ENCODE measurements around the gene NEUROG2. TPM values are rescaled to one million over a fixed set of nuclear protein-coding genes. Genes with fewer than 3 reads are reported as not detected.
A peak's percentile ranks its signal among the peaks of the same experiment; 100 is the strongest.

NEUROG2 gene
- total and polyA plus RNA-seq, 2 of the 8 experiments (the other 6 are each of a cell fraction or from before 2014, with no cell fraction given) = 0.03 TPM; not detected in 1

GRCh38 chr4:112523008-112523721 is 7.2 kb upstream of the NEUROG2 start (continued):
- TF ChIP-seq NRF1 (IDR thresholded peaks at IDR 0.05; ENCODE audit: low read depth, low read length) (0 out of 2 replicates have a peak, but pooled peaks have one; percentile 12), SUZ12 (IDR thresholded peaks at IDR 0.05; ENCODE audit: low read length) (peak; percentile 69; the same call in 1 of the 2 replicates), SP4 (IDR thresholded peaks at IDR 0.05; ENCODE audit: low read length) (no peak), SIX5 (IDR thresholded peaks at IDR 0.05; ENCODE audit: low read depth, low read length) (no peak), PHF8 (conservative IDR thresholded peaks at IDR 0.05; ENCODE audit: low read depth, low read length) (no peak), SRF (IDR thresholded peaks at IDR 0.05; ENCODE audit: low read depth, low read length) (no peak), SIN3A (conservative IDR thresholded peaks at IDR 0.05 in 1 of 2, IDR thresholded peaks at IDR 0.05 in 1 of 2; ENCODE audit: low read depth in 1 of 2, low read length in 2 of 2) (0 out of 4 replicates have a peak, but pooled peaks of 1 of the 2 experiments have one; percentile 48), CEBPB (IDR thresholded peaks at IDR 0.05; ENCODE audit: low read depth, low read length) (no peak), KDM4A (IDR thresholded peaks at IDR 0.05; ENCODE audit: low read depth, low read length, severe bottlenecking) (peak; percentile 36), GABPA (IDR thresholded peaks at IDR 0.05; ENCODE audit: borderline replicate concordance, insufficient read depth, low read length) (no peak), TBP (IDR thresholded peaks at IDR 0.05; ENCODE audit: low read depth, low read length) (no peak), SP1 (IDR thresholded peaks at IDR 0.05; ENCODE audit: low read depth, low read length) (no peak)

Measured in H1 (cell line).